ENCODE results near the gene NKD1.

GRCh38 chr16:50667497-50668367 lies 119.5 kb downstream of the NKD1 start:
- TF ChIP-seq, protein P1, sequence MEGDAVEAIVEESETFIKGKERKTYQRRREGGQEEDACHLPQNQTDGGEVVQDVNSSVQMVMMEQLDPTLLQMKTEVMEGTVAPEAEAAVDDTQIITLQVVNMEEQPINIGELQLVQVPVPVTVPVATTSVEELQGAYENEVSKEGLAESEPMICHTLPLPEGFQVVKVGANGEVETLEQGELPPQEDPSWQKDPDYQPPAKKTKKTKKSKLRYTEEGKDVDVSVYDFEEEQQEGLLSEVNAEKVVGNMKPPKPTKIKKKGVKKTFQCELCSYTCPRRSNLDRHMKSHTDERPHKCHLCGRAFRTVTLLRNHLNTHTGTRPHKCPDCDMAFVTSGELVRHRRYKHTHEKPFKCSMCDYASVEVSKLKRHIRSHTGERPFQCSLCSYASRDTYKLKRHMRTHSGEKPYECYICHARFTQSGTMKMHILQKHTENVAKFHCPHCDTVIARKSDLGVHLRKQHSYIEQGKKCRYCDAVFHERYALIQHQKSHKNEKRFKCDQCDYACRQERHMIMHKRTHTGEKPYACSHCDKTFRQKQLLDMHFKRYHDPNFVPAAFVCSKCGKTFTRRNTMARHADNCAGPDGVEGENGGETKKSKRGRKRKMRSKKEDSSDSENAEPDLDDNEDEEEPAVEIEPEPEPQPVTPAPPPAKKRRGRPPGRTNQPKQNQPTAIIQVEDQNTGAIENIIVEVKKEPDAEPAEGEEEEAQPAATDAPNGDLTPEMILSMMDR (conservative IDR thresholded peaks at IDR 0.05; ENCODE audit: low read length), result no peak
- TF ChIP-seq EZH2phosphoT487 (IDR thresholded peaks at IDR 0.05; ENCODE audit: borderline replicate concordance, low read depth, low read length), result no peak
